M059J (cell line): ENCODE measurements around the gene MARCHF10. TPM values are rescaled to one million over a fixed set of nuclear protein-coding genes. Genes with fewer than 3 reads are reported as not detected.
A peak's percentile ranks its signal among the peaks of the same experiment; 100 is the strongest.

Experiments used
- DNase-seq: peaks from one replicate; pipeline ENCODE4 v3.0.0-alpha.2; 2012; ENCODE audit warnings: low read depth
- total RNA-seq: library from RNA; depleted of rRNA; stranded (reverse); fragments of >200 nt; shearing (Covaris generic); gene quantifications from 2 replicates; pipeline ENCODE4 v1.2.3, GENCODE V29; 2014

MARCHF10 gene
- total RNA-seq, 1 experiment from 2014 or later = 0.05 TPM

GRCh38 chr17:62676952-62677596 lies 131.0 kb downstream of the MARCHF10 start:
- no peak for DNase-seq

GRCh38 chr17:62676231-62676943 lies 131.7 kb downstream of the MARCHF10 start:
- DNase-seq = no peak

DNA sequence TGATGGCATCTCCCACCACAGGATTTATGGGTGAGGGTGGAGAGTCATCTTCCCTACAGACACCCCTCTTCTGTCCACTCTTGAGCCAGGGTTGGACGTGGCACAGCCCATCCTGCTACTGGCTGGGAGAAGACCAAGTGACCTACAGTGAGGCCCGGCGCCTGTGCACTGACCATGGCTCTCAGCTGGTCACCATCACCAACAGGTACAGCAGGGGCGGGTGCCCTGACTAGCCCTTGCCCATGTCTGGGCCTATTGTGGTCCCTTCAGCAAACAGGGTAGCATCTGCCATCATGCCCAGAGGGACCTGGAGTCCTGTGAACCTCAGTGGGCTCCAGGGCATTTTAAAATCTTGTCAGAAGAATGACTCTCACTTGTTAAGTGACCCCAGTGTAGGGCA lies 132.4 kb downstream of the MARCHF10 start:
- no peak for DNase-seq

DNA sequence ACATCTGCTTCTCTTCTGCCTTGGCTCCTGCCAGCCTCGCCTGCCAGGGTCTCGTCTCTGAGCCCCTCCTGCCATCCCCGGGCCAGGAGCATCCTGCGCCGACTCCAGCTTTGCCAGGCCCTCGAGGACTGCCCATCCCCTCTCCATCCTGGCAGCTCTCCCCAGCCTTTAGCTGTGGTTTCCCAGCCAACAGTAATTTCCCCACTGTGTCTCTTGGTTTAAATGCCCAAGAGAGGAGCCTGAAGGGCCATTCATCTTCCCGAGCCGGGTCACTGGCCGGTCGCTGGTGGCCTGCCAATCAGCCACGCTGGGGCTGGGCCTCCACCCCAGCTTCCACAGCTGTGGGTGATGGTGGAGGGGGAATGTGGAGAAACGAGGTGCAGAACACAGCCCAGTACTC lies 132.9 kb downstream of the MARCHF10 start:
- no peak for DNase-seq

GRCh38 chr17:62674841-62675240 lies 133.3 kb downstream of the MARCHF10 start:
- no peak for DNase-seq

- DNase-seq = no peak
Observed at GRCh38 chr17:62674363-62674739, 133.8 kb downstream of the MARCHF10 start.

GRCh38 chr17:62673614-62674362 lies 134.3 kb downstream of the MARCHF10 start:
- DNase-seq = no peak

DNA sequence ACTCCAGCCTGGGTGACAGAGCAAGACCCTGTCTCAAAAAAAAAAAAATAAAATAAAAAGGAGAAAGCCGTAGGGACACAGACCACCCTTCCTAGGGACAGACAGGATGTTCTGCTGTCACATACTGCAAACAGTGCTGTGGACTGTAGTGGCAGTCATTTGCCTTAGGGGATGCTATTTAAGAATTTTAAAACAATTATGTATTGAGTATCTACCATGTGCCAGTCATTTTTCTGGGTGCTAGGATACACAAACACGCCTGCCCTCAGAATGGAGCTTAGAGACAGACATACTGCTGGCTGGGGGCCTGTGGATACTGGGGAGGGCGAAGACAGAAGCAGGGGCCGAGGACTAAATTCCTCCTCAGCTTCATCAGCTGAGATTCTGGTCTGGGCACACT lies 135.2 kb downstream of the MARCHF10 start:
- DNase-seq = no peak

- DNase-seq = no peak
Observed at GRCh38 chr17:62671553-62671952, 136.6 kb downstream of the MARCHF10 start.

- no peak for DNase-seq
Observed at GRCh38 chr17:62670202-62670821, 137.8 kb downstream of the MARCHF10 start.

DNA sequence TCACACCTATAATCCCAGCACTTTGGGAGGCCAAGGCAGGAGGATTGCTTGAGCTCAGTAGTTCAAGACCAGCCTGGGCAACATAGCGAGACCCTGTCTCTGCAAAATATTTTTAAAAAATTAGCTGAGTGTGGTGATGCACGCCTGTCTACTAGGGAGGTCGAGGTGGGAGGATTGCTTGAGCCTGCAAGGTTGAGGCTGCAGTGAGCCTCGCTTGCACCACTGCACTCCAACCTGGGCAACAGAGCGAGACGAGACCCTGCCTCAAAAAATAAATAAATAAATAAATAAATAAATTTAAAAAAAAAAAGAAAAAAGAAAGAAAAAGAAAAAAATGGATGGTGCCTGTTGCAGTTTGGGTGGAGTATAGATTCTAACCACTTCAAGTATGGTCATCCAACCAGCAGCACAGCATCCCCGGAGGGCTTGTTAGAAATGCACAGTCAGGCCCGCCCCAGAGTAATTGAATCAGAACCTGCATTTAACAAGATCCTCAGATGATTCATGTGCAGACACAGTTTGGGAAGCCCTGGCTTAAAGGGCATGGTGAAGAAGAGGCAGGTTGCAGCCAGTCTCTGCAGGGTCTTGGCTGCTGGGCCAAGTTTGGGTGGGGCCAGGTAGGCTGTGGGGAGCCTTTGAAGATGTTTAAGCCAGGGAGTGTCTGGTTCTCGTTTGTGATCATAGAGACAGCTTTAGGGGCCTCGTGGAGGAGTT lies 139.9 kb downstream of the MARCHF10 start:
- peak; percentile 43 for DNase-seq

DNA sequence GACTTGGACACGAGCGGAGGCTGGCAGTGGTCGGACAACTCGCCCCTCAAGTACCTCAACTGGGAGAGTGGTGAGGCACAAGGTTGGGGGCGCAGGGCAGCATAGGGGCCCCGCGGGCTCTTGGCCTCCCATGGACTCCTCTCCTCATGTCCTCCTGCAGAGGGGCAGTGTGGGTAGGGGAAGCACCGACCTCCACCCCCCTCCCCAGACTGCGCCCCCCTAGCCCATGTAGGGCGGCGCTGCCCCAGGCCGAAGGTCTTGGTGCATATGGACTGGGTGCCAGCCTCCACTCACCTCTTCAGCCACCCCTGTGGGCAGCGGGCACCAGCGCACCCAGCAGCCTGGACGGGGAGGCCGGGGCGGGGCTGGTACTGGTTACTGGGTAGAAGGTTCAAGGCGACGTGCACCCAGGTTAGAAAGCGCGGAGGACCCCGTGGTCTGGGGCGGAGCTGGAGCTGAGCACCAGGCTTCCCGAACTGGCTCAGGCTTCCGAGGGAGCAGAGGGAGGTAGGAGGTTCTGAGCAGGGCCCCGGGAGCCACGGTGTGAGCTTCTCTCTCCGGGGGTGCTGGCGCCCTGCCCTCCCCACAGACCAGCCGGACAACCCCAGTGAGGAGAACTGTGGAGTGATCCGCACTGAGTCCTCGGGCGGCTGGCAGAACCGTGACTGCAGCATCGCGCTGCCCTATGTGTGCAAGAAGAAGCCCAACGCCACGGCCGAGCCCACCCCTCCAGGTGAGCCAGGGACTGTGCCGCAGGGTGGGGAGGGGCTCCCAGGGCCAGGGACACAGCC lies 141.1 kb downstream of the MARCHF10 start:
- no peak for DNase-seq

DNA sequence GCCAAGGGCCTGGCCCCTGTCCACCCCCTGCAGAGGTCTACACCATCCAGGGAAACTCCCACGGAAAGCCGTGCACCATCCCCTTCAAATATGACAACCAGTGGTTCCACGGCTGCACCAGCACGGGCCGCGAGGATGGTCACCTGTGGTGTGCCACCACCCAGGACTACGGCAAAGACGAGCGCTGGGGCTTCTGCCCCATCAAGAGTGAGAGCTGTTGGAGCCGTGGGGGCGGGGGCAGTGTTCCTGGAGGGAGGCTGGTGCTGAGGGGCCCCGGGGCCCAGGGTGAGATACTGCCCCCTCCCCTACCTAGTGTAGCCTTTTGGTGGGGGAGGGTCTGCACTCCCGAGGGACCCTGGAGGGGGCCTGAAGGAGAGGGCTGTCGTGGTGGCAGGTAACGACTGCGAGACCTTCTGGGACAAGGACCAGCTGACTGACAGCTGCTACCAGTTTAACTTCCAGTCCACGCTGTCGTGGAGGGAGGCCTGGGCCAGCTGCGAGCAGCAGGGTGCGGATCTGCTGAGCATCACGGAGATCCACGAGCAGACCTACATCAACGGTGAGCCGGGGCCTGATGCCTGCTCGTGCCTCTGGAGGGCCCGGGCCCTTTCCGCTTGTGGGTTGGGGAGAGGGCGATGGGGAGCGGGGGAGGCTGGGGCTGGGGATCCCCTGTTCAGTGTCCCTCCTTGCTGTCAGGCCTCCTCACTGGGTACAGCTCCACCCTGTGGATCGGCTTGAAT lies 141.9 kb downstream of the MARCHF10 start:
- DNase-seq = no peak

DNA sequence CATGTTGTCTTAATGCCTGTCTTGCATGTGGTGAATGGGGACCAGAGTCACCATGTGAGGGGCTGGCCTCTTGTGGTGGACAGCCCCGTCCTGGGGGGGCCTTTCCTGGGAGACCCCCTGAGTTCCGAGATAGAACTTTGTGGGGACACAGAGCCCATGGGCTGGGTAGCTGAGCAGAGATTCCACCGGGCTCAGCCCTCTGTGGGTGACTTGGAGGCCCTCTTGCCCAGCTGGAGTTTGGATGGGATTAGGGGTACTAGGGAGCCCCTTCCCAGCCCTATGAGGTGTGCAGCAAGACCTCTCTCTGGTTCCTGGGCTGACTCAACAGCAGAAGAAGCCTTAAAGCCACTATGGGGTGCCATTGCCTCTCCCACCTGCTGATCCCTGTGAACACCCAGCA lies 142.5 kb downstream of the MARCHF10 start:
- no peak for DNase-seq

GRCh38 chr17:62664336-62665120 lies 143.6 kb downstream of the MARCHF10 start:
- DNase-seq = no peak

GRCh38 chr17:62663304-62663703 lies 144.8 kb downstream of the MARCHF10 start:
- DNase-seq = no peak

- DNase-seq = no peak
Observed at GRCh38 chr17:62662855-62663254, 145.3 kb downstream of the MARCHF10 start.

DNA sequence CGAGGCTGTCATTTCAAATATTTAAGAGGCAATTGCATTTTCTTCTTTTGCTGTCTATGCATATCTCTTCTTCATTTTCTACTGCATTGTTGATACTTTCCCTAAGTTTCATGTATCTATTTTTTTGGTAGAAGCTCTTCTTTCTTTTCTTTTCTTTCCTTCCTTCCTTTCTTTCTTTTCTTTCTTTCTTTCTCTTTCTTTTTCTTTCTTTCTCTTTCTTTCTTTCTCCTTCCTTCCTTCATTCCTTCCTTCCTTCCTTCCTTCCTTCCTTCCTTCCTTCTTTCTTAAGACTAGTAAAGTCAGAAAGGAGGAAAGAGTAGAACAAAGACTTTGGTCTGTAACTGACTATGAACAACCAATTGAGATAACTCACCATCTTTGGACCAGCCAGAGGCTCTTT lies 146.8 kb downstream of the MARCHF10 start:
- no peak for DNase-seq

- no peak for DNase-seq
Observed at GRCh38 chr17:62660629-62661118, 147.4 kb downstream of the MARCHF10 start.
